Measurements from ENCODE around the gene PTPRR. TPM values are rescaled to one million over a fixed set of nuclear protein-coding genes. Genes with fewer than 3 reads are reported as not detected.

PTPRR gene
- total RNA-seq, 2 experiments from 2014 or later: not detected

GRCh38 chr12:70758494-70758845 lies 162.1 kb downstream of the PTPRR start:
- ATAC-seq (ENCODE audit: poor library complexity) (no peak), DNase-seq (no peak)
- Mint-ChIP-seq H3K27ac (no peak overlapping the region), H3K4me1 (ENCODE audit: low read depth) (no peaks in the 10 kb centered on the region), H3K36me3 (ENCODE audit: low read depth) (no peaks in the 10 kb centered on the region), H3K4me3 (no peak overlapping the region), H3K27me3 (peaks cover 16% of the 10 kb centered on the region), H3K9me3 (no peaks in the 10 kb centered on the region)
- Histone ChIP-seq H3K4me3 (ENCODE audit: low read length) (no peak overlapping the region), H3K9me3 (ENCODE audit: control insufficient read depth in 1 of 2, insufficient read depth in 1 of 2, low read length in 2 of 2) (no peaks in the 10 kb centered on the region), H3K27ac (ENCODE audit: low read depth in 1 of 2, low read length in 2 of 2) (no peak overlapping the region), H3K4me1 (ENCODE audit: insufficient read depth, low read length) (no peaks in the 10 kb centered on the region), H3K36me3 (ENCODE audit: insufficient read depth, low read length) (no peaks in the 10 kb centered on the region), H3K27me3 (ENCODE audit: control insufficient read depth in 1 of 2, insufficient read depth in 2 of 2, low read length in 2 of 2) (no peaks in the 10 kb centered on the region)
- POLR2A ChIA-PET: no interaction called here
- intact Hi-C loops (cut with DNase I, micrococcal nuclease): no loop called here
- TF ChIP-seq CTCF (IDR thresholded peaks at IDR 0.05): no peak
- CTCF ChIA-PET: no interaction called here

- ChIA-PET CTCF (no interaction called here), POLR2A (no interaction called here)
- DNase-seq (no peak), ATAC-seq (ENCODE audit: poor library complexity) (no peak)
- no peaks in the 10 kb centered on the region for H3K4me1 ChIP-seq (ENCODE audit: insufficient read depth, low read length)
- no peak overlapping the region for H3K27ac Mint-ChIP-seq
- no peak overlapping the region for H3K4me3 Mint-ChIP-seq
- intact Hi-C loops (cut with DNase I, micrococcal nuclease): no loop called here
- no peak overlapping the region for H3K27ac ChIP-seq (ENCODE audit: low read depth in 1 of 2, low read length in 2 of 2)
- no peaks in the 10 kb centered on the region for H3K36me3 ChIP-seq (ENCODE audit: insufficient read depth, low read length)
- no peak overlapping the region for H3K4me3 ChIP-seq (ENCODE audit: low read length)
- H3K27me3 Mint-ChIP-seq: peaks cover 18% of the 10 kb centered on the region
- no peaks in the 10 kb centered on the region for H3K9me3 ChIP-seq (ENCODE audit: control insufficient read depth in 1 of 2, insufficient read depth in 1 of 2, low read length in 2 of 2)
- H3K4me1 Mint-ChIP-seq (ENCODE audit: low read depth): no peaks in the 10 kb centered on the region
- H3K9me3 Mint-ChIP-seq: no peaks in the 10 kb centered on the region
- TF ChIP-seq CTCF (IDR thresholded peaks at IDR 0.05): no peak
- H3K27me3 ChIP-seq (ENCODE audit: control insufficient read depth in 1 of 2, insufficient read depth in 2 of 2, low read length in 2 of 2): no peaks in the 10 kb centered on the region
- H3K36me3 Mint-ChIP-seq (ENCODE audit: low read depth): no peaks in the 10 kb centered on the region
Measured at GRCh38 chr12:70757830-70758493, 162.6 kb downstream of the PTPRR start.

GRCh38 chr12:70756791-70757190 lies 163.7 kb downstream of the PTPRR start:
- H3K36me3 Mint-ChIP-seq (ENCODE audit: low read depth): no peaks in the 10 kb centered on the region
- POLR2A ChIA-PET: no interaction called here
- no peak overlapping the region for H3K27ac Mint-ChIP-seq
- H3K27me3 Mint-ChIP-seq: peaks cover 28% of the 10 kb centered on the region
- H3K9me3 Mint-ChIP-seq: no peaks in the 10 kb centered on the region
- Histone ChIP-seq H3K4me3 (ENCODE audit: low read length) (no peak overlapping the region), H3K4me1 (ENCODE audit: insufficient read depth, low read length) (no peaks in the 10 kb centered on the region), H3K9me3 (ENCODE audit: control insufficient read depth in 1 of 2, insufficient read depth in 1 of 2, low read length in 2 of 2) (no peaks in the 10 kb centered on the region), H3K27ac (ENCODE audit: low read depth in 1 of 2, low read length in 2 of 2) (no peak overlapping the region), H3K36me3 (ENCODE audit: insufficient read depth, low read length) (no peaks in the 10 kb centered on the region), H3K27me3 (ENCODE audit: control insufficient read depth in 1 of 2, insufficient read depth in 2 of 2, low read length in 2 of 2) (no peaks in the 10 kb centered on the region)
- DNase-seq (no peak), ATAC-seq (ENCODE audit: poor library complexity) (no peak)
- intact Hi-C loops (cut with DNase I, micrococcal nuclease): no loop called here
- no peak for TF ChIP-seq CTCF (IDR thresholded peaks at IDR 0.05)
- H3K4me3 Mint-ChIP-seq: no peak overlapping the region
- no peaks in the 10 kb centered on the region for H3K4me1 Mint-ChIP-seq (ENCODE audit: low read depth)
- CTCF ChIA-PET: no interaction called here
